Naive thymus-derived CD4-positive, alpha-beta T cell (primary cell): ENCODE results near the gene NCKAP1. TPM values are rescaled to one million over a fixed set of nuclear protein-coding genes. Genes with fewer than 3 reads are reported as not detected.

ENCODE experiments used
- ATAC-seq: fragments of 150-1000 bp; cut with Tn5 transposase; 2 replicates; pipeline ENCODE4 v1.10.0; 2021; ENCODE audit warnings: mild to moderate bottlenecking, moderate library complexity
- CTCF ChIA-PET: fragments of 350-600 bp; sonication (Branson Sonifier 250); formaldehyde crosslinking; loops from one replicate; lab custom pipeline; 2021; ENCODE audit warnings: antibody characterized with exemption; lab: Charles Lee
- POLR2A ChIA-PET: fragments of 350-600 bp; sonication (Branson Sonifier 250); formaldehyde crosslinking; loops from one replicate; lab custom pipeline; 2021; ENCODE audit warnings: antibody characterized with exemption, inconsistent platforms; lab: Charles Lee
- DNase-seq, 9 donors: peaks; one replicate each; pipeline versions ENCODE4 v3.0.0 to v3.0.0-alpha.2; 2020 to 2022; ENCODE audit warnings: mixed read lengths in 1 of 9
- H3K27ac ChIP-seq: one replicate; pipeline ENCODE4 v1.7.0; 2013; ENCODE audit warnings: mild to moderate bottlenecking, low read depth, low read length, moderate library complexity
- H3K27me3 ChIP-seq, 2 donors: one replicate each; pipeline ENCODE4 v1.7.0; 2013; ENCODE audit warnings: low read length in 2 of 2, mild to moderate bottlenecking in 2 of 2, moderate library complexity in 2 of 2; ENCODE audit not compliant: control insufficient read depth in 2 of 2, insufficient read depth in 2 of 2
- H3K36me3 ChIP-seq, 3 experiments: 1 replicate in 2 of 3; 2 replicates in 1 of 3; pipeline ENCODE4 v1.7.0; 2013; ENCODE audit warnings: low read length in 3 of 3, mild to moderate bottlenecking in 3 of 3, moderate library complexity in 1 of 3; ENCODE audit not compliant: insufficient read depth in 3 of 3, control insufficient read depth in 2 of 3
- H3K4me1 ChIP-seq, 2 donors: one replicate each; pipeline ENCODE4 v1.7.0; 2013; ENCODE audit warnings: low read length in 2 of 2, mild to moderate bottlenecking in 2 of 2, moderate library complexity in 1 of 2; ENCODE audit not compliant: control insufficient read depth in 2 of 2, insufficient read depth in 2 of 2
- H3K4me3 ChIP-seq: 2 replicates; pipeline ENCODE4 v1.7.0; 2013; ENCODE audit warnings: mild to moderate bottlenecking, low read length
- H3K9me3 ChIP-seq, 3 experiments: 1 replicate in 2 of 3; 2 replicates in 1 of 3; pipeline ENCODE4 v1.7.0; 2013; ENCODE audit warnings: low read length in 3 of 3; ENCODE audit not compliant: control insufficient read depth in 2 of 3
- H3K27ac Mint-ChIP-seq, 9 donors: one replicate each; pipeline ENCODE4 v1.8.0; 2020 to 2022; ENCODE audit warnings: mixed read lengths in 9 of 9, mild to moderate bottlenecking in 8 of 9, moderate library complexity in 5 of 9, inconsistent platforms in 2 of 9
- H3K27me3 Mint-ChIP-seq, 5 donors: one replicate each; pipeline ENCODE4 v1.8.0; 2021 to 2022; ENCODE audit warnings: mixed read lengths in 5 of 5, mild to moderate bottlenecking in 1 of 5
- H3K36me3 Mint-ChIP-seq, 5 donors: one replicate each; pipeline ENCODE4 v1.8.0; 2020 to 2022; ENCODE audit warnings: mixed read lengths in 5 of 5, mild to moderate bottlenecking in 3 of 5, inconsistent platforms in 1 of 5
- H3K4me1 Mint-ChIP-seq, 7 donors: one replicate each; pipeline ENCODE4 v1.8.0; 2020 to 2022; ENCODE audit warnings: mixed read lengths in 7 of 7, mild to moderate bottlenecking in 3 of 7, inconsistent platforms in 1 of 7
- H3K4me3 Mint-ChIP-seq, 10 donors: one replicate each; pipeline ENCODE4 v1.8.0; 2020 to 2022; ENCODE audit warnings: mild to moderate bottlenecking in 10 of 10, mixed read lengths in 10 of 10, moderate library complexity in 6 of 10, inconsistent platforms in 2 of 10
- H3K9me3 Mint-ChIP-seq, 11 donors: one replicate each; pipeline ENCODE4 v1.8.0; 2020 to 2022; ENCODE audit warnings: mixed read lengths in 11 of 11, mild to moderate bottlenecking in 4 of 11, inconsistent platforms in 1 of 11, moderate library complexity in 1 of 11
- intact Hi-C, 2 donors: fragments of 100-400 bp; cut with micrococcal nuclease; formaldehyde crosslinking; loops; one replicate each; pipeline ENCODE4 v1.15.1; 2023
- polyA plus RNA-seq, 2 donors: library from polyadenylated mRNA; unstranded; fragments of 300-500 nt; fragmentation: Illumina TruSeq; gene quantifications; one replicate each; pipeline ENCODE4 v1.2.3, GENCODE V29; 2021
- total RNA-seq, 6 experiments: library from RNA in 5 of 6; stranded (reverse) in 5 of 6; gene quantifications; 1 replicate in 5 of 6; 2 replicates in 1 of 6; pipeline ENCODE4 v1.2.3 and lab custom pipeline; 2021 to 2026

The NCKAP1 gene
- total and polyA plus RNA-seq, 7 experiments from 2014 or later: 0.31 to 4.1 (median 2.6) TPM

- no peak overlapping the region for H3K27ac Mint-ChIP-seq
- no peak overlapping the region for H3K4me3 Mint-ChIP-seq
- ChIA-PET POLR2A (no interaction called here), CTCF (no interaction called here)
- Histone ChIP-seq H3K4me1 (no peaks in the 10 kb centered on the region), H3K4me3 (no peak overlapping the region), H3K9me3 (no peaks in the 10 kb centered on the region), H3K27ac (no peak overlapping the region), H3K36me3 (no peaks in the 10 kb centered on the region), H3K27me3 (peaks cover 3 to 6% of the 10 kb centered on the region in 2 donors)
- H3K4me1 Mint-ChIP-seq: peaks cover 7 to 29% (median 16%) of the 10 kb centered on the region in 7 donors
- no peak for DNase-seq
- H3K36me3 Mint-ChIP-seq: peaks cover 0 to 4% (median 0%) of the 10 kb centered on the region in 5 donors
- peaks cover 50 to 68% (median 59%) of the 10 kb centered on the region in 5 donors for H3K27me3 Mint-ChIP-seq
- H3K9me3 Mint-ChIP-seq: peaks cover 0 to 4% (median 0%) of the 10 kb centered on the region in 11 donors
- ATAC-seq: no peak
- intact Hi-C loops: no loop called here
Observed at GRCh38 chr2:182863642-182864041, 174.6 kb downstream of the NCKAP1 start.

- no peak for ATAC-seq
- H3K4me3 ChIP-seq: no peak overlapping the region
- no peak overlapping the region for H3K27ac ChIP-seq
- peaks cover 0 to 4% of the 10 kb centered on the region in 2 donors for H3K27me3 ChIP-seq
- Mint-ChIP-seq H3K4me1 (peaks cover 7 to 20% (median 16%) of the 10 kb centered on the region in 7 donors), H3K27ac (no peak overlapping the region), H3K9me3 (peaks cover 0 to 7% (median 0%) of the 10 kb centered on the region in 11 donors), H3K4me3 (no peak overlapping the region), H3K27me3 (peaks cover 35 to 57% (median 50%) of the 10 kb centered on the region in 5 donors), H3K36me3 (peaks cover 0 to 4% (median 0%) of the 10 kb centered on the region in 5 donors)
- H3K36me3 ChIP-seq: no peaks in the 10 kb centered on the region
- intact Hi-C loops: no loop called here
- H3K4me1 ChIP-seq: no peaks in the 10 kb centered on the region
- no peaks in the 10 kb centered on the region for H3K9me3 ChIP-seq
- ChIA-PET POLR2A (no interaction called here), CTCF (no interaction called here)
- DNase-seq: no peak
Observed at GRCh38 chr2:182862091-182862490, 176.2 kb downstream of the NCKAP1 start.

- Mint-ChIP-seq H3K4me1 (peaks cover 3 to 10% (median 5%) of the 10 kb centered on the region in 7 donors), H3K27me3 (peaks cover 24 to 52% (median 46%) of the 10 kb centered on the region in 5 donors), H3K27ac (no peak overlapping the region), H3K36me3 (peaks cover 0 to 4% (median 0%) of the 10 kb centered on the region in 5 donors), H3K4me3 (no peak overlapping the region), H3K9me3 (peaks cover 0 to 16% (median 2%) of the 10 kb centered on the region in 11 donors)
- Histone ChIP-seq H3K4me3 (no peak overlapping the region), H3K4me1 (no peaks in the 10 kb centered on the region), H3K27me3 (no peaks in the 10 kb centered on the region), H3K9me3 (no peaks in the 10 kb centered on the region), H3K36me3 (no peaks in the 10 kb centered on the region), H3K27ac (no peak overlapping the region)
- no peak for DNase-seq
- ChIA-PET CTCF (no interaction called here), POLR2A (no interaction called here)
- intact Hi-C loops: no loop called here
- no peak for ATAC-seq
Observed at GRCh38 chr2:182860858-182861257, 177.4 kb downstream of the NCKAP1 start.

Other genes starting within 250 kb of the NCKAP1 start
- gene FRZB, start 171.8 kb downstream of the NCKAP1 start, total RNA-seq: not detected
- not detected for gene FRZB, start 171.8 kb downstream of the NCKAP1 start, polyA plus RNA-seq
- 1 to 10 TPM in 4 of 5 experiments, under 1 TPM in 1; 0.92 to 3.3 (median 1.2) TPM for gene DUSP19, start 40.3 kb upstream of the NCKAP1 start, total RNA-seq
- gene DUSP19, start 40.3 kb upstream of the NCKAP1 start, polyA plus RNA-seq: under 1 TPM; 0.66 to 0.99 TPM
- 10 to 100 TPM; 12.5 to 25.3 (median 19.7) TPM for gene NUP35, start 86.0 kb upstream of the NCKAP1 start, total RNA-seq
- gene NUP35, start 86.0 kb upstream of the NCKAP1 start, polyA plus RNA-seq: 10 to 100 TPM in 1 of 2 donors, 1 to 10 TPM in 1; 5.2 to 11.8 TPM